Measurements from ENCODE around the gene NADSYN1.
"Not testable (repeated sequence)": the region's sequence is repeated elsewhere in the genome, so short reads cannot be mapped to it uniquely, and the experiment has no call there.

NADSYN1 gene
- 138 to 247 (median 176) reads per million in 4 experiments for total RNA-seq

DNA sequence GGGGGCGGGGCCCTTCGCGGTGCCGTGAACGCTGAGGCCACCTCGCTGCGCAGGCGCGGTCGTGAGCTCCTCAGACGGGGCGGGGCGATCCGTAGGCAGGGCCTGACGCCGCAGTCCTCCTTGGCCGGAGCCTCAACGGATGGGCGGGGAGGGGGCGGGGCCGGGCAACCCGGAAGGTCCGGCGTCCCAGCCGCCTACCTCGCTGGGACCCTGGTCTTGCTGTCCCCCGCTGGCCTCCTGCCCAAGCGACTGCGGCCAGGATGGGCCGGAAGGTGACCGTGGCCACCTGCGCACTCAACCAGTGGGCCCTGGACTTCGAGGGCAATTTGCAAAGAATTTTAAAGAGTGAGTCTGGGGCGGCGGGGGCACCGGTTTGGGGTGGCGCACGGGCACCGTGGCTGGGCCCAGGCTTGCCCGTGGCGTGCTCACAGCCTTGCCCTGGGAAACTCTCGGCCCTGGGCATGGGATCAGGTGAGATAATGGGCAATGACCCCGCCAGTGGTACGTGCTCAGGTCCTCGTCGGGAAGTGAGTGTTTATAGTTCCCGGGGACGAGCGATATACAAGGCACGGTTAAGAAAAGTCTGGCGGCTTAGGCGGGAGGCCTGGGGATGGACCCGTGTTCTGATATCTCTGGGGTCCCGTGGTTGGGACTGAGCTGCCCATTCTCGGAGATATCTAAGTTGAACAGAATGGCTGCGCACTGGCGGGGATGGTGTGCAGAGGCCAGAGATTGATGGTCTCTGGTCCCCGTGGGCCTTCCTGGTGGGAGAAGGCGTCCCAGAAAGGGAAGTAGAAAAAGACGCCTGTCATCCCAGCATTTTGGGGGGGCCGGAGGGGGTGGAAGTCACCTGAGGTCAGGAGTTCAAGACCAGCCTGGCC, at the start of gene NADSYN1:
NADSYN1 (plus strand) TSS at position 167 of the 881 bp plus-strand sequence; CDS start at position 261, 94 bp downstream.
- peak; percentile 92 for DNase-seq

- DNase-seq, result no peak
These were observed 48.8 kb upstream of the NADSYN1 start for GRCh38 chr11:71404209-71404608.

DNA sequence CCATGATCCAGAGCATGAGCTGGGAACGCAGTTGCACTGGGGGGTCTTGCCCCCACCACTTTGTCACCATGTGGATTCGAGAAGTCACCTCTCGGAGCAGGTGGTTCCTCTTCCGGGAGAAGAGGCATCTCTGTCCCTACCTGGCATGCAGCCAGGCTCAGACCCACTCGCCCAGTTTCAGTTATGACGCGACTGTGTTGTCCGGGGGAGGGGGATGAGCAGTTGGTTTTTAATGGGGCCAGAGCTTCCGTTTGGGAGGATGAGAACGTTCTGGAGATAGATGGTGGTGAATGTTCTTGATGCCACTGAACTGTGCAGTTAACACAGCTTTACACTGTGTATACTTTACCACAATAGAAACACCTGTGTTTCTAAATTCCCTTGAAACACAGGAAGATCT, 46.3 kb upstream of the NADSYN1 start:
- no peak for DNase-seq

- DNase-seq, result no peak
These were observed 45.6 kb upstream of the NADSYN1 start for GRCh38 chr11:71407356-71407755.

- no peak for DNase-seq
These were observed 44.2 kb upstream of the NADSYN1 start for GRCh38 chr11:71408826-71409225.

DNA sequence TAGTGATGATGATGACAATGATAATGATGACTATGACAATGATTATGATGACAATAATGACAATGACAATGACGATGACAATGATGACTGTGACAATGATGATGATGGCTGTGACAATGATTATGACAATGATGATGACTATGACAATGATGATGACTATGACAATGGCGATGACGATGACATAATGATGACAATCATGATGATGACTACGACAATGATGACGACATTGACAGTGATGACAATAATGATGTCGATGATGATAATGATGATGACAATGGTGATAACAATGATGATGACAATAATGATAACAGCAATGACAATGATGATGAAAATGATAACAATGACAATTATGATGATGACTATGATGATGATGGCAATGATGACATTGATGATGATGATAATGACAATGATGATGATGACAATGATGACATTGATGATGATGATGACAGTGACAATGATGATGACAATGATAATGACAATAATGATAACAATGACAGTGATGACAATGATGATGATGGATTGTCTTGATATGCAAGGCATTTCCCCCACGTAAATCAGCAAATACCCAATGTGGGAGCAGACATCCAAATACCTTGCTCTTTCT, 42.5 kb upstream of the NADSYN1 start:
- no peak for DNase-seq

DNA sequence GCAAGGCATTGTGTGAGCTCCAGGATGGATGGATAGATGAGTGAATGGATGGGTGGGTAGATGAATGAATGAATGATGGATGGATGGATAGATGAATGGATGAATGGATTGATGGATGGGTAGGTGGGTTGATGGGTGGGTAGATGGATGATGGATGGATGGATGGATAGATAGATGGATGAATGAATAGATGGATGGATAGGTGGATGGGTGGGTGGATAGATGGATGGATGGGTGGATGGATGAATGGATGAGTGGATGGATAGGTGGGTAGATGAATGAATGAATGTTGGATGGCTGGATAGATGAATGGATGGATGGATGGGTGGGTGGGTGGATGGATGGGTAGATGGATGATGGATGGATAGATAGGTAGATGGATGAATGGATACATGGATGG, 38.4 kb upstream of the NADSYN1 start:
- no peak for DNase-seq

GRCh38 chr11:71418643-71419042, 34.4 kb upstream of the NADSYN1 start:
- no peak for DNase-seq

GRCh38 chr11:71420455-71421241, 32.4 kb upstream of the NADSYN1 start:
- no peak for DNase-seq

DNA sequence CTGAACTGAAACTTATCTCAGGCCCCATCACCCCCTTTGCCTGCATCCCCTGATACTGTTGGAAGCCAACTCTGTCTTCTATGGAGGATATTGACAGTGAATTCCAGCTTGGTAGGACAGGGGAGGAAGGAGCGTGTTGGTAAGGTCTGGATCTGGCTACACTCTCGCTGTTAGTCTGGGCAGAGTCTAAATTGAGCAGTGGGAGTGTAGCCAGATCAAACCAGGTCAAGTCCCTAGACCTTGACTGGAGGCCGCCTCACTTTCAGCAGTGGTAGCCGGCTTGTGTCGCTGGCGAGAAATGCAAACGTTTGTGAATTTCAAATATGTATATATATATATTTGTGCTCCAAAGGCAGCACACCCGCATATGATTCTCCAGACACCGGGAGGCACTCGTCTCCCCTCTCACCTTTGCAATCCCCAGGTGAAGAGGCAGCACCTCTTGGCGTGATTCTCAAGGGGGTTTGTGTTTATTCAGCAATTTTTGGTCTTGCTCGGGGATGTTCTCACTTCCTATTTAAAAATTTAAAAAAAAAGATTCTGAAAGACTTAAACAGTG, 31.5 kb upstream of the NADSYN1 start:
- DNase-seq, result no peak

DNA sequence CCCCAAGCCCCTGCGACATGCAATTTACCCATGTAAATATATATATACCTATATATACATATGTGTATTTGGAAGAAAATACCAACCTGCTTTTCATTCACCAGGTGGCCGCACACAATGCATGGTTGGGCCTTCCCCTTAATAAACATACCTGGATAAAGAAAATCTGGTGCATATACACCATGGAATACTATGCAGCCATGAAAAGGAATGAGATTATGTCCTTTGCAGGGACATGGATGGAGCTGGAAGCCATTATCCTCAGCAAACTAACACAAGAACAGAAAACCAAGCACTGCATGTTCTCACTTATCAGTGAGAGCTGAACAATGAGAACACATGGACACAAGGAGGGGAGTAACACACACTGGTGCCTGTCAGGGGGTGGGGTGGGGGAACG, 30.7 kb upstream of the NADSYN1 start:
- not testable (repeated sequence) for DNase-seq

DNA sequence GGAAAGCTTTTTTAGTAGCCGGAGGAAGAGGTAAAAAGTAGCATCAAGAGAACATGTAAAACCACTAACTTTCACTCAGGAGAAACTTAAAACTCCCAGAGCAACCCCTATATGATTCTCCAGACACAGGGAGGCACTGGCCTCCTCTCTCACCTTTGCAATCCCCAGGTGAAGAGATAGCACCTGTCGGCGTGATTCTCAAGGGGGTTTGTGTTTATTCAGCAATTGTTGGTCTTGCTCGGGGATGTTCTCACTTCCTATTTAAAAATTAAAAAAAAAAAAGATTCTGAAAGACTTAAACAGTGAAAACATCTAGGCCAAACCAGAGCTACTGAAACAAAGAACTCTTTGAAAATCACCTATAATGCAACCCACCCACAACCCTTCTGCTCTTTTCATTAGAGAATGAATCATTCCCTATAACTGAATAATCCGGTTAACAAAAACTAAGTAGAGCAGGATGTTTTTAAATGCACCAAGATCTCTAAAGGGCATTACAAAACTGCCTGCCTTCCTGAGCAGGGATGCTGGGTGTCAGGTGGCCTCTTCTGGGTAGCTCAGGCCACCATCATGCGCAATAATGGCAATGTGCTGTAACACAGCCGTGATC, 29.7 kb upstream of the NADSYN1 start:
- DNase-seq, result no peak

GRCh38 chr11:71425409-71425808, 27.6 kb upstream of the NADSYN1 start:
- DNase-seq, result no peak

DNA sequence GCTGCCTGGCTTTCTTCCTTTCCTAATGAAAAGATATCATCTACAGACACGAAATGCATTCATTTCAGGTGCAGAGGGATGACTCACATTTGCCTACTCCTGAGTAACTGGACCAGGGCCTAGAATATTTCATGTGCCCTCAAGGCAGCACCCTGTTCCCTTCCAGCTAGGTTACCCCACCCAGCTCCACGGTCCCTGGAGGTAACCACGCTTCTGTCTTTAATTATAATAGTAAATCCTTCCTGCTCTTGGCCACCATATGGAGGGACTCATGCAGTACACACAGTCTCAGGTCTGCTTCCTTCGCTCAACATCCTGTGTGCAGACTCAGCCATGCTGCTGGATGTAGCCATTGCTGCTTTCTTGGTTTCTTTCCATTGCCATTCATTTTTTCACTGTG, 27.1 kb upstream of the NADSYN1 start:
- no peak for DNase-seq

GRCh38 chr11:71426413-71426812, 26.6 kb upstream of the NADSYN1 start:
- DNase-seq, result no peak

DNA sequence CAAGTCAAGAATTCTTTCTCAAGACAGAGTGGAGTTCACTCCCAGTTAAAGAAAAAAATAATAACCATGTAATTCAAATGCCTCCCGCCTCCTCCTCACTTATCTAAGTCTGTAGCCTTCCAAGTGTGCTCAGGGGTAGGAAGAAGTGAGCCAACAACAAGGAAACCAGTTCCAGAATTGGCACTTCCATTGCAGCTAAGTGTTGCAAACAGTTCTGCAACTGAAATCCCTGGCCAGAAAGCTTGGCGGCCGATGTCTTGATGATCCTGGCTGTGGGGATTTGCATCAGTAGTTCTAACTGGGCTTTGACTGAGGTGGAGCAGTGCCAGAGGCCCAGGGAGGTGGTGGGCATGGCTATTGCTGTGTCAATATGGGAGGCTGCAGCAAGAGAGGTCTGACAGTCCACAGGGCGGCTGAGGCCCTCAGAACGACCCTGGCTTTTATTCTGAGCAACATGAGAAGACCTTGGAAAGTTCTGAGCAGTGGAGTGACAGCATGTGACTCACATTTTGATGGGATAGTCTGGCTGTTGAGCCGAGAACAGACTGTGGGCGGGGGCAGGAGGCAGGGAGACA, 24.1 kb upstream of the NADSYN1 start:
- no peak for DNase-seq

DNA sequence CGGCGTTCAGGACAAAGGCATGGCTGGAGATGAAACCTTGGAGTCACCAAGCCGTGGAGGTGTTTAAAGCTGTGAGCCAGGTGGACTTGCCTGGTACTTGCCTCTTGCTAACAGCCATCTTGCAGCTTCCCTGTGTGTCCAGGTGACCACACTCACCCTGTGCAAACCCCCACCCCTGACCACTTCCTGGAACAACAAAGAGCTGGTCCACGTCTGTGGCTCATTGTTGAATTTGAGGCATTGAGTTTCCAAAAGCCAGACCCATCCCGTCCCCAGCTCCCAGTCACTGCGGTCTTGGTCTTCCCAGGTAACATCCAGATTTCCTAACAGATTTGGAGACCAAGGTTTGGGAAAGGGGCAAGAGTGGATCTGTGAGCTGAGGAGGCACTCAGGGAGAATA, 23.3 kb upstream of the NADSYN1 start:
- DNase-seq, result no peak

DNA sequence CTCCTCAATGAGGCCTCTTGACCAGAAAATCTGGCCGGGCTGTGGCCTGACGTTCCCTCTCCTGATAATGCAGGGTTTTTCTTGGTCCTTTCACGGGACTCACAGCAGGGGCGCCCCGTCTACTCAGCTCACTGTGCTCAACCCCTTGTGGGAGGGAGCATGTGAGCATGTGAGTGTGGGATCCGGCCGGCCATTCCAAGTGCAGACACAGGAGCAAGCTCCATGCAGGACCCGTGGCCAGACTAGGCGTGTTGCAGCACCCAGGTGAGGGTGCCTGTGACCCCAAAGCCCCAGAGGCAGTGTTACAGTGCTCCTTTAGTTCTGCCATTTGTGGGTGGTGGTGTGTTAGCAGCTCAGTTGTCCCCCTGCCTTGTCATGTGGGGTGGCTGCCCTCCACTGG, 22.8 kb upstream of the NADSYN1 start:
- DNase-seq, result no peak

DNA sequence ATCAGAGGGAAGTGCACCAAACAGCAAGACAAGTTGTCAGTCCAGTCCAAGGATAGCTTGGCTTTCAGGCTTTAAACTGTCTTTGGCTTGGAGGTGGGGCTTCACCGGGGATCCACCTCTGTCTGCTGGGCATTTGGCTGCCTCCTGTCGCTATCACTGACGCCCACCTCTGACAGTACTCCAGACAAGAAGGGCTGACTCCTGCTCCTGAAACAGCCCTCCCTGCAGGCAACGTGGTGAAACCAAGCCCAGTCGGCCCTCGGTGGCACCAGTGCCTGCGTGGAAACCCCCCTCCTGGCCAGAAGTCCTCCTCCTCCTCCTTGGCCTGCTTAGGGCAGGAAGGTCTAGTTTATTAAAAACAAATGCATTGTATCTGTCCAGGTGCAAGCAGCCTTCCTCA, 21.7 kb upstream of the NADSYN1 start:
- DNase-seq, result no peak

DNA sequence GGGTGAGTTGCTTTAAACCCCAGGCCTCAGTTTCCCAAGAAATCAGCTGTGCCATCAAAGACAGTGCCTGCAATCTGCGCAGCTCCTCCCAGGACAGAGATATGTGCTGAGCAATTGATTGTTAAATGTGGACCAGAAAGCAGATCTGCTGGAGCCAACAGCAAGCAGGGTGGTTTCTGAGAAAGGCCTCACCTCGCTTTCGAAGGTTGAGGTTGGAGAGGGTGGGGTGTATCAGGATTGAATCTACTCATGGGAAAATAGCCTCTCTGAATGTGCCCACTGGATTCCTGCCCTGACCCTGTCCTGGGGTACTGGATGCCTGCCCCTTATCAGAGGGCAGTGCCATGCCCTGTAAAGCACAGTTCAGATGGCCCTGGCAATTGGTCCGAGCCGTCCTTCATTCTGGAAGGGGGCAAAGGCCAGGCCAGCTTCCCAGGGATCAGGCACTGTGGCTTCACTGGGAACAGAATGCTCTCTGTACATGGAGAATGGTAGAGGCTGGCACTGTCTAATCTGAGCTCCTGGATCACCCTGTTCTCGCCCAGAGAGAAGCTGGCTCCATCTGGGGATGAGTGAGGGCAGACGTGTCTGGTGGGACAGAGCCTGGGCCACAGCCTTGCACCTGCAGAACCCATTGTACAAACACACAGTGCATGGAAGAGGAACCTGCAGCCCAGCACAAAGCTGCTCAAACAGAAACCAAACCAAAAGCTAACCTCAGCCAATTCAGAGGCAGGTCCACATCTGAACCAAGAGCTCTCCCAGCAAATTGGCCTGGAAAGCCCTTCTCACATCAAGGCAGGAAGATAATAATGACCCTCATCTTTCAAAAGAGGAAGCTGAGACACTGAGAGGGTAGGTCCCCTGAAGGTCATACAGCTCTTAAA, 20.0 kb upstream of the NADSYN1 start:
- no peak for DNase-seq
